Activated CD8-positive, alpha-beta T cell treated with anti-CD3 and anti-CD28 coated beads for 36 hours (primary cell): ENCODE data around the gene LAPTM4A. TPM values are rescaled to one million over a fixed set of nuclear protein-coding genes. Genes with fewer than 3 reads are reported as not detected.

ENCODE experiments used
- ATAC-seq: fragments of 200-7000 bp; cut with Tn5 transposase; one replicate; pipeline ENCODE4 v1.10.0; 2021; ENCODE audit warnings: mild to moderate bottlenecking, moderate library complexity
- CTCF ChIA-PET: fragments of 350-600 bp; sonication (Branson Sonifier 250); formaldehyde crosslinking; loops from one replicate; lab custom pipeline; 2021; ENCODE audit warnings: antibody characterized with exemption; lab: Charles Lee
- POLR2A ChIA-PET: fragments of 350-600 bp; sonication (Branson Sonifier 250); formaldehyde crosslinking; loops from one replicate; lab custom pipeline; 2021; ENCODE audit warnings: antibody characterized with exemption; lab: Charles Lee
- DNase-seq: peaks from one replicate; pipeline ENCODE4 v3.0.0-alpha.2; 2020
- H3K27ac Mint-ChIP-seq: one replicate; pipeline ENCODE4 v1.8.0; 2021; ENCODE audit warnings: mild to moderate bottlenecking, mixed read lengths
- H3K27me3 Mint-ChIP-seq: one replicate; pipeline ENCODE4 v1.8.0; 2021; ENCODE audit warnings: mixed read lengths
- H3K36me3 Mint-ChIP-seq: one replicate; pipeline ENCODE4 v1.8.0; 2021; ENCODE audit warnings: low read depth, mixed read lengths
- H3K4me1 Mint-ChIP-seq: one replicate; pipeline ENCODE4 v1.8.0; 2021; ENCODE audit warnings: low read depth, mixed read lengths
- H3K4me3 Mint-ChIP-seq: one replicate; pipeline ENCODE4 v1.8.0; 2021; ENCODE audit warnings: mild to moderate bottlenecking, moderate library complexity, mixed read lengths
- H3K9me3 Mint-ChIP-seq: one replicate; pipeline ENCODE4 v1.8.0; 2021; ENCODE audit warnings: mixed read lengths
- CTCF ChIP-seq: fragments of 200-600 bp; IDR thresholded peaks from one replicate; pipeline ENCODE4 v1.8.0; 2022; ENCODE audit warnings: antibody characterized with exemption, mild to moderate bottlenecking
- intact Hi-C: fragments of 100-400 bp; cut with micrococcal nuclease; formaldehyde crosslinking; loops from one replicate; pipeline ENCODE4 v1.10.0; 2022
- total RNA-seq, 2 experiments: library from RNA; stranded (reverse); gene quantifications; one replicate each; pipeline ENCODE4 v1.2.3, GENCODE V29; 2021

The LAPTM4A gene
- total RNA-seq, 2 experiments from 2014 or later, result 15.6 to 16.1 TPM

GRCh38 chr2:20095469-20095868, 44.0 kb upstream of the LAPTM4A start:
- CTCF ChIA-PET, result interaction anchor here (1.1 to 3.1 kb wide), 2 partner anchors 12 to 81 kb away, joined by 3 to 31 read pairs; no protein-coding TSS in a partner anchor
- no peaks in the 10 kb centered on the region for H3K4me1 Mint-ChIP-seq
- no peak overlapping the region for H3K27ac Mint-ChIP-seq
- no peak overlapping the region for H3K4me3 Mint-ChIP-seq
- H3K9me3 Mint-ChIP-seq, result no peaks in the 10 kb centered on the region
- ATAC-seq (no peak), DNase-seq (no peak)
- intact Hi-C loops, result no loop called here
- TF ChIP-seq CTCF, result no peak
- H3K27me3 Mint-ChIP-seq, result peaks cover 10% of the 10 kb centered on the region
- no peaks in the 10 kb centered on the region for H3K36me3 Mint-ChIP-seq
- POLR2A ChIA-PET, result interaction anchor here (0.6 kb wide), 1 partner anchor 167 kb away, joined by 4 read pairs; no protein-coding TSS in a partner anchor

DNA sequence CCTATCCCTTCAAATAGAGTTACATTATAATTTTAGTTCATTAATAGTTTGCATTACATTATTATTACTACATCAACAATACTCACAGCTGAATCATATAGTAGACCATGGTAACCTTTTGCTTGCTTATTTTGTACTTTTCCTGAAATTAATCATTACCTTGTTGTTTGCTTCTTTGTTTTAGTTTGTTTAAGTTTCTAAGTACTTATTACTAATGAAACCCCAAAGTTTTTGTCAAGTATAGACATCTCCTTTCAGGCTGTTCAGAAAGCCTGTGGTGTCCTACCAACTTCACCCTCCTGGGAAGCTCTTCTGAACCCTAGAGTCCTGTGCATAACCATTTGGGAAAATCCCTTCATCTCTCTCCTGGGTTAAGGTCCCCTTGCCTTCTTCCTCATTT, 43.5 kb upstream of the LAPTM4A start:
- H3K9me3 Mint-ChIP-seq, result no peaks in the 10 kb centered on the region
- ChIA-PET POLR2A (interaction anchor here (0.6 kb wide), 1 partner anchor 166 kb away, joined by 4 read pairs; no protein-coding TSS in a partner anchor), CTCF (interaction anchor here (1.1 to 3.1 kb wide), 3 partner anchors 13 to 139 kb away, joined by 3 to 31 read pairs (median 5); no protein-coding TSS in a partner anchor)
- H3K4me3 Mint-ChIP-seq, result no peak overlapping the region
- H3K4me1 Mint-ChIP-seq, result no peaks in the 10 kb centered on the region
- DNase-seq (no peak), ATAC-seq (no peak)
- H3K27ac Mint-ChIP-seq, result no peak overlapping the region
- H3K36me3 Mint-ChIP-seq, result no peaks in the 10 kb centered on the region
- peaks cover 10% of the 10 kb centered on the region for H3K27me3 Mint-ChIP-seq
- intact Hi-C loops, result no loop called here
- no peak for TF ChIP-seq CTCF

GRCh38 chr2:20094142-20094755, 42.8 kb upstream of the LAPTM4A start:
- H3K4me3 Mint-ChIP-seq, result no peak overlapping the region

GRCh38 chr2:20093263-20094141, 42.1 kb upstream of the LAPTM4A start:
- Mint-ChIP-seq H3K27me3 (peaks cover 11% of the 10 kb centered on the region), H3K4me3 (no peak overlapping the region), H3K4me1 (no peaks in the 10 kb centered on the region), H3K36me3 (no peaks in the 10 kb centered on the region), H3K27ac (no peak overlapping the region), H3K9me3 (no peaks in the 10 kb centered on the region)
- ChIA-PET CTCF (interaction anchor here (1.2 to 3.1 kb wide), 2 partner anchors 79 to 138 kb away, joined by 5 to 31 read pairs; no protein-coding TSS in a partner anchor), POLR2A (no interaction called here)
- intact Hi-C loops, result no loop called here
- DNase-seq, result peak; percentile 13
- no peak for ATAC-seq
- no peak for TF ChIP-seq CTCF

More at GRCh38 chr2:20094142-20094755, 42.8 kb upstream of the LAPTM4A start:
- ATAC-seq, result no peak
- Mint-ChIP-seq H3K9me3 (no peaks in the 10 kb centered on the region), H3K4me1 (no peaks in the 10 kb centered on the region), H3K36me3 (no peaks in the 10 kb centered on the region), H3K27me3 (peaks cover 10% of the 10 kb centered on the region), H3K27ac (no peak overlapping the region)
- DNase-seq, result no peak
- no peak for TF ChIP-seq CTCF
- ChIA-PET POLR2A (no interaction called here), CTCF (interaction anchor here (1.2 to 3.1 kb wide), 2 partner anchors 80 to 139 kb away, joined by 5 to 31 read pairs; no protein-coding TSS in a partner anchor)
- intact Hi-C loops, result no loop called here
